Stimulated activated CD8-positive, alpha-beta memory T cell treated with anti-CD3 and anti-CD28 coated beads, Interleukin-15, amount 100 ng/mL, for 24 hours (primary cell): ENCODE measurements around the gene SLBP.
"Not testable (repeated sequence)": the region's sequence is repeated elsewhere in the genome, so short reads cannot be mapped to it uniquely, and the experiment has no call there.

Source experiments
- DNase-seq: peaks from one replicate; pipeline ENCODE4 v3.0.0-alpha.2; 2020; ENCODE audit warnings: low read depth

The SLBP gene

GRCh38 chr4:1674682-1675081, 37.4 kb downstream of the SLBP start:
- no peak for DNase-seq

DNA sequence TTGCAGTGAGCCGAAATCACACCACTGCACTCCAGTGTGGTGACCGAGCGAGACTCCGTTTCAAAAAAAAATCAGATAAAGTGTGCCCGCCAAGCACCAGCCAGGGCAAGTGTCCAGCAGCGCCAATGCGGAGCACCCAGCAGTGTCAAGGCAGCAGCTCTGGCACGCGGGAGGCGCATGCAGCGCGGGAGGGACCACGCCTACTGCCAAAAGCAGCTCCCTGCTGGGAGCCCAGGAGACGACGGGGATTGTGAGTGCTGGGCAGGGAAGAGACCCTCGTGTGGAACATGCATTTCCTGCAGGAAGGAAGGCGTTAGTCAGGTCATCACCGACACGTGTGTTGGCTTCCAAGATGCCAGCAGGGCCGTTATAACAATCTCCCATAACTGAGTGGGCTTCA, 38.4 kb downstream of the SLBP start:
- DNase-seq = no peak

- not testable (repeated sequence) for DNase-seq
Measured at GRCh38 chr4:1671011-1671410, 41.1 kb downstream of the SLBP start.

GRCh38 chr4:1670279-1670678, 41.8 kb downstream of the SLBP start:
- DNase-seq = no peak

DNA sequence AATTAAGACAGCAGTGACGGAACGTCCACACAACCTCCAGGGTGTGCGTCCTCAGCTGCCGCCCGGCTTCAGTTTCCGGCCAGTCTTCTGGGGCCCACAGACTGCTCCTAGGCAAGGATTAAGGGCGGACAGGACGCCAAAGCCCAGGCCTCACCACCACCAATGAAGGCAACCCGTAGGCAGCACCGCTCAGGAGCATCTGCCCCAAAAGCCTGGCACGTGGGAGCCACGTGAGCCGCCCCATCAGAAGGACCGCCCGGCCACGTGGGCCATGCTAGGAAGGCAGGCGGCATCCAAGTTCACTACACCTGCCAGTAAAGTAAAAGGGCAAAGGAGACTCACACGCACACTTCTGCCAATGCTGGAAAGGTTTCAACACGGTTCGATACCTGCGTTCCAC, 42.3 kb downstream of the SLBP start:
- no peak for DNase-seq

GRCh38 chr4:1669270-1669669, 42.8 kb downstream of the SLBP start:
- no peak for DNase-seq

DNA sequence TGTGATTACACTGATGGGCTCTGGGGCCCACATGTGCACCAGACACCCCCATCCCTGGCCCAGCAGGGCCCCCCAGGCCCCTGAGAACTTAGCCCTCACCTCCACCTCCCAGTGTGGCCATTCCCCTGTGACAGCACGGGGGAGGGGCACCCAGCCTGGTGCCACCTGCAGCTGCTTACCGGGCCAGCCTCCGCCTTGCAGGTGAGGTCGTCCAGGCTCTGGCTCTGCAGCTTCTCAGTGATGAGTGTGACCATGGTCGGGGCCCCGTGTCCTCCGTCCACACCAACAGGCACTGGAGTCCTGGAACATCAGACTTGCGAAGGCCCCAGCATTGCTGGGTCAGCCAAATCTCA, 43.7 kb downstream of the SLBP start:
- no peak for DNase-seq

DNA sequence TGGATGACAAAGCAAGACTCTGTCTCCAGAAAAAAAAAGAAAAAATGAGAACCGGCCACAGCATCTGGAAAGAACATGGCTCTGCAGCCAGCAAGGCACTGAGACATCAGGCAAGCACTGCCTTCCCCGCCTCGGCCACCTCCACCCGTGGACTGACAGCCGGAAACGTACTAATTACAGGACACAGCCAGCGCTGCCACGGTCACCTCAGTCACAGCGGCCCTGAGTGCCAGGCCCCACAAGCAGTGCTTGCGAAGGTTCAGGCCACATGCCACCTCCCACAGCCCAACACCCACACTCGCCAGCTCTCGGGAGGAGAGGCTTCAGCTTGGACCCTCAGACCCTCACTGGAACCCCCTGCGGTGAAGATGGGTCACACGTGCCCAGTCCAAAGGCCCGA, 44.8 kb downstream of the SLBP start:
- DNase-seq = no peak

- DNase-seq = no peak
Measured at GRCh38 chr4:1666391-1666790, 45.7 kb downstream of the SLBP start.

- no peak for DNase-seq
Measured at GRCh38 chr4:1664141-1664540, 48.0 kb downstream of the SLBP start.

GRCh38 chr4:1663549-1663948, 48.6 kb downstream of the SLBP start:
- no peak for DNase-seq

- DNase-seq = no peak
Measured at GRCh38 chr4:1661695-1662094, 50.4 kb downstream of the SLBP start.

DNA sequence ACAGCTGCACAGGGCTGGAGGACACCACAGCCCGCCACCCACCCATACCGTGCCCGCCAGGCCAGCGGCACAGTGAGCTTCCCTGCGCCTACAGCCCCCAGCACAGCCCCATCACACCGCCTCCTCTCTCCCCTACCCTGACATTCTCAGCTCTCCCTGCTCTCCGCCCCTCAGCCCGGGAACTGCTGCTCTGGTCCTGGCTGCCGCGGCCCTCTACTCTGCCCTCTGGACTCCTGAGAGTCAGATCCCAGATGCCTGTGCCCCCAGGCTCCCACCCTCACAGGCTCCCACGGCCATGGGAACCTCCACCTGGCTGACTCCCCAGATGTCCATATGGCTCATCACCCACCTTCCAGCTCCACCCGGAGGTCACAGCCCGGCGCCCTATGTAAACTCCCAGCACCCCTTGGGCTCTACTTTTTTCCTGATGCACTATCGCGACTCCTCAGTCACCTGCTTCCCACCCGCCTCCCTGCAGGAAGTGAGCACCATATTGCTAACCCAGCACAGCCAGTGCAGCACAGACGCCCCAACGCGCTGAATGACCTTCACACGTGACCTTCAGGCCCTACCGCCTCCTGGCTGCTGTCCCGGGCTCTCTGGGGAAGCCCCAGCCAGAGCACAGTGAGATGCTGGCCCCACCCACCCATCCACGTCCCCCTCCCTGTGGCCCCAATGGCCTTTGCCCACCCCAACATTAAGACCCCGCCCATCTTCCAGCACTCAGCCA, 51.0 kb downstream of the SLBP start:
- DNase-seq = no peak

- DNase-seq = no peak
Measured at GRCh38 chr4:1659104-1660043, 52.7 kb downstream of the SLBP start.

DNA sequence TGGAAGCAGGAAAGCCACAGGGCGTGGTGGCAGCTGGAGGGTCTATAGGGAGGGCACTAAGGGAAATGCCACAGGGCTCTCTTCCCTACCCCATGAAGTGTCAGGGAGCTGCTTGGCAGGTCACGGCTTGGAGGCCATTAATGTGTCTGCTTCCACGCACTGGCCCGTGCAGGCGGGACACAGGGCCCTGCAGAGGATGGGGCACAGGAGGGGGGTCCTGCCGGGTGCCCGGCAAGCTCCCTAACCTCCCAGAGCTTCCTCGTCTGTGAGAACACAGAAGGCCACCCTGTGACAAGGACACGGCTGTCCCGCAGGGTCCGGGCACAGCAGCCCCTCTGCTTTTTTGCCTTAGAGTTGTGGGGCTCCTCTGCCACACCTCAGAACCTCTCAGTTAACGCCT, 53.5 kb downstream of the SLBP start:
- DNase-seq = no peak

- DNase-seq = no peak
Measured at GRCh38 chr4:1658146-1658545, 54.0 kb downstream of the SLBP start.

DNA sequence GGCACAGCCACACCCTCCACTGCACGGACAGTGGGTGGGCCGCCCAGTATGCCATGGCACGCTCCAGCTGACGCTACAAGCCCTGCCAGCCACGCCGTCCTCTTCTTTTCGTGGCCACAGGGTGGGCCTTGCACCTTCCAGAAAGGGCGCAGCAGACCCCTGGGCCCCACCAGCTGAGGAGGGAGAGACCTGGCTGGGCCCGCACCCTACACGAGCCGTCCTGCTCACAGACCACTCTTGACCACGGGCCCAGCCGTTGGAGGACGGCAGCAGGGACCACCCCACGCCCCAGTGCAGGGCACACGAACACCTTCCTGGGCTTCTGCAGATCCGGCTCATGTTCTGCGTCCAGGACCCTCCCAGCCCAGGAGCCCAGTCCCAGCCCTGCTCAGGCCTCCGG, 55.1 kb downstream of the SLBP start:
- DNase-seq = no peak

DNA sequence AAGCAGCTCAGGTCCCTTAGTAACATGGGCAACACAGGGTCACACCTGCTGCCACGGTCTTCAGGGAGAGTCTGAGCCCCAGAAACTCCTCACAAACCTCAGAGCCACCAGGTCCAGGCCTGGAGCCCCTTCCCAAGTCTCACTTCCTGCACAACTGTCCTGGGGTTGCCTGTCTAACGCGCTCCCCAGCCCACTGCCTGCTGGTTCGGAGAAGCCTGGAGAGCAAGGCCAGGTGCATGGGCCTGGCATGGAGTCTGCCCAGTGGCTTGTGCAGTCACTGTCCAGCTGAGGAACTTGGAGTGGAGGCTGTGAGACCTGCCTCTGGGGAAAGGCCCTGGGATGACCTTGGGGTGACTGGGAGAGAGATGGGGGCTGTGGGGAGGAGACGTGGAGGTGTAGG, 56.0 kb downstream of the SLBP start:
- DNase-seq = no peak

- DNase-seq = no peak
Measured at GRCh38 chr4:1655676-1656075, 56.4 kb downstream of the SLBP start.

GRCh38 chr4:1655081-1655480, 57.0 kb downstream of the SLBP start:
- no peak for DNase-seq

DNA sequence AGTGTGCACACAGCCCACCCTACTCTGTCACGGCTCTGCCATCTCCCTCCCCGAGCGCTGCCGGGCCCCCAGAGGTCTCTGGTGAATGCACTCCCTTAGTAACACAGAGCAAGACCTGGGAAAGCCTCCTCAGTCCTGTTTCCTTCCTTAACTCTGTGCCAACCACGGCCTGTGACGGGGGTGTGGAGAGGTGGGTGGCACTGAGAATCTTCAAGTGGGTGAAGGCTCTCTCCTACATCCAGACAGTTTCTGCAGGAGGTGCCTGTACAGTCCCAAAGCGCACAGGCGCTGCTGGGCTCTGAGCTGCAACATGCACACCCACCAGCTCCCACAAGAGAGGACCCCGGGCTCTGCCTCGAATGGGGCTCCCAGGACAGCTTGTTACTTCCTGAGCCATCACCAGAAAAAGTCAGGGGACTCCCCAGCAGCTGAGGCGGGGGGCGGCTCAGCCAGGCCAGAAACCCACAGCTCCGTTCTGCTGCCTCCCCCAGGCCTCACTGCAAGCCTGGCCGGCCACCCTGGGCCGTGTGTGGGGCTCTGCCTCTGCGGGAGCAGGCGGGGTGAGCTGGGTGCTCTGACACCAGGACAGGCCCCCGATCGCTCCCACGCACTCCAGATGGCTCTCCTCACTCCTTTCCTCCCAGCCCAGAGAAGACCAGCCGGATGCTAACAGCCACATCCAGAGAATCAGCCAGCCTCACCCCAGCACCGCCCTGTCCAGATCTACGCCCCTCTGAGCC, 57.7 kb downstream of the SLBP start:
- no peak for DNase-seq

DNA sequence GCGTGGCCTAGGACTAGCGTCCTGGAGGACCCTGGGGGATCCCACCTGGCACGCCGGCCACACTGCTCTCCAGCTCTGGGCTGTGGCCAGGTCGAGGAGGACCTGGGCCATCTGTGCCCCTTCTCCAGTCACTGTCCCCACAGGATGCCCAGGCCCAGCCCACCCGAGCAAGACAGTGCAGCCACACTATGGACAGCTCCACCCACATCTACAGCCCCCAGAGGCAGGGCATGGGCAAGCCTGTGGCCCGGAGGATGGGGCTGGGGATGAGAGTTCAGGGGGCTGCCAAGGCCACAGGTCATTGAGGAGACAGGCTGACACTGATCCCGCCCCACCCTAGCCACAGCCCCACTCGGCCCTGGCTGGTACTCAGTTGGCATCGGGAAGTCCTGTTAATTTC, 58.3 kb downstream of the SLBP start:
- no peak for DNase-seq

DNA sequence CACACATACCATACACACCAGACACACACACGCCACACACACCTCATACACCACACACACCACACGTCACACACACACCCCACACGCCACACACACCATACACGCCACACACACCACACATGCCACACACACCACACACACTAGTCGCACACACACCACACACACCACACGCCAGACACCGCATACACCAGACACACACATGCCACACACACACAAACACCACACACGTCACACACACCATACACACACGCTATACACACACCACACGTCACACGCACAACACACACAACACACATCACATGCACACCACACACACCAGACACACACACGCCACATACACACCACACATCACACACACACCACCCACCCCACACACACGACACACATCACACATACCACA, 60.0 kb downstream of the SLBP start:
- no peak for DNase-seq
